NCI-H1105 (cell line): ENCODE measurements around the gene TET2.

Experiments used
- DNase-seq: peaks from one replicate; lab custom pipeline; 2025; lab: John Stamatoyannopoulos, UW

TET2 gene

GRCh38 chr4:105140684-105141490, 5.8 kb upstream of the TET2 start:
- DNase-seq: no peak

GRCh38 chr4:105145156-105145902, 1.3 kb upstream of the TET2 start:
- DNase-seq: no peak

GRCh38 chr4:105145903-105146275, 787 bp upstream of the TET2 start:
- no peak for DNase-seq

GRCh38 chr4:105147016-105147552, 408 bp downstream of the TET2 start:
- no peak for DNase-seq

- no peak for DNase-seq
Observed at GRCh38 chr4:105147553-105148161, 981 bp downstream of the TET2 start.

GRCh38 chr4:105148356-105148755, 1.7 kb downstream of the TET2 start:
- no peak for DNase-seq

GRCh38 chr4:105148776-105149175, 2.1 kb downstream of the TET2 start:
- no peak for DNase-seq

GRCh38 chr4:105149771-105150170, 3.1 kb downstream of the TET2 start:
- no peak for DNase-seq

GRCh38 chr4:105150503-105150902, 3.8 kb downstream of the TET2 start:
- DNase-seq: no peak

- no peak for DNase-seq
Observed at GRCh38 chr4:105153749-105154148, 7.1 kb downstream of the TET2 start.

- DNase-seq: no peak
Observed at GRCh38 chr4:105154576-105154975, 7.9 kb downstream of the TET2 start.

- no peak for DNase-seq
Observed at GRCh38 chr4:105155426-105155825, 8.8 kb downstream of the TET2 start.

- DNase-seq: no peak
Observed at GRCh38 chr4:105158837-105159236, 12.2 kb downstream of the TET2 start.

GRCh38 chr4:105162123-105162796, 15.6 kb downstream of the TET2 start:
- DNase-seq: no peak

- DNase-seq: no peak
Observed at GRCh38 chr4:105164548-105164947, 17.9 kb downstream of the TET2 start.

GRCh38 chr4:105166066-105166465, 19.4 kb downstream of the TET2 start:
- no peak for DNase-seq

- no peak for DNase-seq
Observed at GRCh38 chr4:105170711-105171110, 24.0 kb downstream of the TET2 start.

GRCh38 chr4:105171912-105172311, 25.2 kb downstream of the TET2 start:
- DNase-seq: no peak

GRCh38 chr4:105174098-105174497, 27.4 kb downstream of the TET2 start:
- no peak for DNase-seq

GRCh38 chr4:105179539-105180401, 33.1 kb downstream of the TET2 start:
- DNase-seq: no peak

GRCh38 chr4:105181259-105181658, 34.6 kb downstream of the TET2 start:
- no peak for DNase-seq
